Aorta (tissue), 5 donors: ENCODE results near the gene GLRA1. TPM values are rescaled to one million over a fixed set of nuclear protein-coding genes. Genes with fewer than 3 reads are reported as not detected.

ENCODE experiments used
- ATAC-seq: fragments of 200-7000 bp; cut with Tn5 transposase; one replicate; pipeline ENCODE4 v1.9.1; 2022; ENCODE audit warnings: moderate library complexity; ENCODE audit not compliant: low FRiP score
- DNase-seq, 2 donors: peaks; one replicate each; pipeline ENCODE4 v3.0.0-alpha.2; 2020
- H3K27ac ChIP-seq, 2 donors: one replicate each; pipeline ENCODE4 v1.5.1; 2013; ENCODE audit warnings: low read length in 2 of 2, mild to moderate bottlenecking in 2 of 2, moderate library complexity in 2 of 2, control low read depth in 1 of 2, inconsistent platforms in 1 of 2, low read depth in 1 of 2
- H3K27me3 ChIP-seq, 2 donors: one replicate each; pipeline ENCODE4 v1.6.1; 2013; ENCODE audit warnings: control low read depth in 1 of 2, low read length in 1 of 2, mild to moderate bottlenecking in 1 of 2, moderate library complexity in 1 of 2; ENCODE audit not compliant: insufficient read depth in 2 of 2, control insufficient read depth in 1 of 2
- H3K36me3 ChIP-seq, 2 donors: one replicate each; pipeline ENCODE4 v1.6.1; 2013; ENCODE audit warnings: control low read depth in 1 of 2, low read length in 1 of 2, mild to moderate bottlenecking in 1 of 2; ENCODE audit not compliant: insufficient read depth in 2 of 2, control insufficient read depth in 1 of 2
- H3K4me1 ChIP-seq, 2 donors: one replicate each; pipeline ENCODE4 v1.6.1; 2013; ENCODE audit warnings: low read length in 2 of 2, control low read depth in 1 of 2, mild to moderate bottlenecking in 1 of 2, moderate library complexity in 1 of 2; ENCODE audit not compliant: insufficient read depth in 2 of 2, control insufficient read depth in 1 of 2
- H3K4me3 ChIP-seq, 2 donors: one replicate each; pipeline ENCODE4 v1.5.1; 2013; ENCODE audit warnings: low read length in 2 of 2, control low read depth in 1 of 2, mild to moderate bottlenecking in 1 of 2
- H3K9me3 ChIP-seq: one replicate; pipeline ENCODE4 v1.6.1; 2013; ENCODE audit warnings: mild to moderate bottlenecking, low read length; ENCODE audit not compliant: control insufficient read depth
- WGBS, 2 donors: extraction: QIAGEN DNeasy Blood & Tissue Kit; methylation state at CpG; one replicate each; pipeline ENCODE4 v1.1.7; 2013; 5-methylcytosine and 5-hydroxymethylcytosine counted together
- intact Hi-C, 2 donors: fragments of 100-400 bp; cut with DNase I; formaldehyde crosslinking; loops; one replicate each; pipeline versions ENCODE4 v1.14.2 to v1.15.0; 2022
- polyA plus RNA-seq, 2 donors: library from polyadenylated mRNA; stranded (reverse); fragments of 200-250 nt; gene quantifications; one replicate each; pipeline ENCODE4 v1.2.3, GENCODE V29; 2013
- total RNA-seq, 2 donors: library from RNA; stranded (reverse); fragmentation: NEBNext Ultra II Directional; extraction: Animal tissue kit (Norgen Biotek cat#: 25700); gene quantifications; one replicate each; pipeline ENCODE4 v1.2.1, GENCODE V29; 2021
- donor health status: healthy with polysubstance abuse.
- donor health status: Bipolar disorder and iron deficiency.
- donor health status: DM: no; HTN: no; CAD: no.
- donor health status: DM: no; HTN: no; CAD: no.
- donor health status: DM: yes; HTN: yes; CAD: no.

GLRA1 gene
- total and polyA plus RNA-seq, 4 donors = not detected

GRCh38 chr5:151906246-151906645 is 18.4 kb downstream of the GLRA1 start:
- WGBS, 2 donors = 7 to 8% methylated on average over 3 of the region's 3 CpGs
- ATAC-seq (no peak), DNase-seq (no peak)
- Histone ChIP-seq H3K4me3 (no peak overlapping the region), H3K36me3 (no peaks in the 10 kb centered on the region), H3K4me1 (peaks cover 0 to 20% of the 10 kb centered on the region in 2 donors), H3K27ac (no peak overlapping the region), H3K9me3 (no peaks in the 10 kb centered on the region), H3K27me3 (no peaks in the 10 kb centered on the region)
- intact Hi-C loops = no loop called here

GRCh38 chr5:151905557-151905961 is 19.1 kb downstream of the GLRA1 start:
- H3K27ac ChIP-seq = no peak overlapping the region

GRCh38 chr5:151904909-151905308 is 19.7 kb downstream of the GLRA1 start:
- Histone ChIP-seq H3K9me3 (no peaks in the 10 kb centered on the region), H3K27me3 (no peaks in the 10 kb centered on the region), H3K27ac (no peak overlapping the region), H3K4me1 (peaks cover 0 to 25% of the 10 kb centered on the region in 2 donors), H3K36me3 (no peaks in the 10 kb centered on the region), H3K4me3 (no peak overlapping the region)
- intact Hi-C loops = no loop called here
- ATAC-seq (no peak), DNase-seq (no peak)

More at GRCh38 chr5:151905557-151905961, 19.1 kb downstream of the GLRA1 start:
- DNase-seq = no peak
- H3K4me1 ChIP-seq = peaks cover 0 to 26% of the 10 kb centered on the region in 2 donors
- no peaks in the 10 kb centered on the region for H3K36me3 ChIP-seq
- ATAC-seq = no peak
- no peaks in the 10 kb centered on the region for H3K27me3 ChIP-seq
- no peak overlapping the region for H3K4me3 ChIP-seq
- no peaks in the 10 kb centered on the region for H3K9me3 ChIP-seq
- intact Hi-C loops = no loop called here
- WGBS, 2 donors = 7 to 8% methylated on average over 4 of the region's 4 CpGs

DNA sequence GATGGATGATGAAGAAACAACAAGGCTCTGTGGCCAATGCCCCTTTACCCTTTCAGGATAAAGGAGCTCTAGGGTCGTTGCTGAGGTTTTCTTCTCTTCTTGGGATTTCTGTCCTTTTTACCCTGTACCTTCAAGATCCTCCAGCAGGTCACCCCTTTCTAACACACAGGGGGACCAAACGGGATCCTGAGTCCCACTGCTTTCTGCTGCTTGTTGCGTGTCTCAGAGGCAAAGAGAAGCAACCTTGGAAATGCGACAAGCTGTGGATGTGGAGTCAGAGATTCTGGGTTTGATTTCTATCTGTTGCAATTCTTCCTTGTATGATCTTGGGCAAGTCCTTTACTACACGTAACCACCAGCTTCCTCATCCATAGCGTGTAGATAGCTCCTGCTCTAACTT is 20.5 kb downstream of the GLRA1 start:
- intact Hi-C loops = no loop called here
- no peaks in the 10 kb centered on the region for H3K36me3 ChIP-seq
- 73 to 77% methylated on average over 6 of the region's 6 CpGs for WGBS, 2 donors

GRCh38 chr5:151903243-151903653 is 21.4 kb downstream of the GLRA1 start:
- 89 to 92% methylated on average over 2 of the region's 2 CpGs for whole genome bisulfite sequencing, 2 donors
- H3K4me1 ChIP-seq = peaks cover 0 to 25% of the 10 kb centered on the region in 2 donors
- ATAC-seq = no peak

More for the DNA sequence above, 20.5 kb downstream of the GLRA1 start:
- DNase-seq (no peak), ATAC-seq (no peak)
- no peak overlapping the region for H3K4me3 ChIP-seq
- no peaks in the 10 kb centered on the region for H3K9me3 ChIP-seq
- no peak overlapping the region for H3K27ac ChIP-seq
- peaks cover 0 to 25% of the 10 kb centered on the region in 2 donors for H3K4me1 ChIP-seq
- no peaks in the 10 kb centered on the region for H3K27me3 ChIP-seq

GRCh38 chr5:151902215-151902614 is 22.4 kb downstream of the GLRA1 start:
- H3K9me3 ChIP-seq = no peaks in the 10 kb centered on the region
- intact Hi-C loops = no loop called here
- WGBS, 2 donors = 91 to 95% methylated on average over 4 of the region's 4 CpGs
- H3K36me3 ChIP-seq = no peaks in the 10 kb centered on the region
- ATAC-seq (no peak), DNase-seq (no peak)
- no peaks in the 10 kb centered on the region for H3K27me3 ChIP-seq
- no peak overlapping the region for H3K4me3 ChIP-seq
- H3K27ac ChIP-seq = no peak overlapping the region
- peaks cover 0 to 25% of the 10 kb centered on the region in 2 donors for H3K4me1 ChIP-seq

More at GRCh38 chr5:151903243-151903653, 21.4 kb downstream of the GLRA1 start:
- H3K27ac ChIP-seq = no peak overlapping the region
- H3K9me3 ChIP-seq = no peaks in the 10 kb centered on the region
- DNase-seq = no peak
- H3K36me3 ChIP-seq = no peaks in the 10 kb centered on the region
- no peaks in the 10 kb centered on the region for H3K27me3 ChIP-seq
- intact Hi-C loops = no loop called here
- no peak overlapping the region for H3K4me3 ChIP-seq

DNA sequence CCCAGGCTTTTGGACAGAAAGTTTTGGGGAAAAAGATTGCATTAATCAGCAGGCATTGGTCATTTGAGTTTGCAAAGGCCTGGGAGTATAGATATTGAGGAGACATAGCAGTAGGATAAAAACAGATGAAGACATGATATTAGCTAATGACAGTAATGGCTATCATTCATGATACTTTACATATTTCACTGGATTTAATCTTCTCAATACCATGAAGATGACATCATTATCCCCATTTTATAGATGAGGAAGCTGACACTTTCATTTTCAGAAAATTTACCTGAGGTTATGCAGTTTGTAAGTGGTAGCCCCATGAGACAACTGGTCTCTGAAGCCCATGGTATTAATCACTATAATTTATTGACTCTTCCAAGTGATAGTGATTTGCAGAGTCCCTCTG is 23.0 kb downstream of the GLRA1 start:
- DNase-seq (no peak), ATAC-seq (no peak)
- no peaks in the 10 kb centered on the region for H3K27me3 ChIP-seq
- H3K4me3 ChIP-seq = no peak overlapping the region
- intact Hi-C loops = loop anchor here in 1 of 2 donors (1.0 kb wide), 1 partner anchor 20 kb away; no protein-coding TSS in a partner anchor
- H3K27ac ChIP-seq = no peak overlapping the region
- H3K36me3 ChIP-seq = no peaks in the 10 kb centered on the region
- peaks cover 0 to 25% of the 10 kb centered on the region in 2 donors for H3K4me1 ChIP-seq
- H3K9me3 ChIP-seq = no peaks in the 10 kb centered on the region

- DNase-seq (no peak), ATAC-seq (no peak)
- no peak overlapping the region for H3K27ac ChIP-seq
- H3K4me3 ChIP-seq = no peak overlapping the region
- H3K36me3 ChIP-seq = no peaks in the 10 kb centered on the region
- peaks cover 2 to 27% of the 10 kb centered on the region in 2 donors for H3K4me1 ChIP-seq
- no peaks in the 10 kb centered on the region for H3K27me3 ChIP-seq
- intact Hi-C loops = loop anchor here in 1 of 2 donors (1.0 kb wide), 1 partner anchor 20 kb away; no protein-coding TSS in a partner anchor
- H3K9me3 ChIP-seq = no peaks in the 10 kb centered on the region
- 6 to 14% methylated on average over 3 of the region's 3 CpGs for WGBS, 2 donors
Measured at GRCh38 chr5:151900891-151901290, 23.8 kb downstream of the GLRA1 start.

GRCh38 chr5:151899399-151899798 is 25.3 kb downstream of the GLRA1 start:
- intact Hi-C loops = no loop called here
- DNase-seq (no peak), ATAC-seq (no peak)
- Histone ChIP-seq H3K27me3 (no peaks in the 10 kb centered on the region), H3K9me3 (no peaks in the 10 kb centered on the region), H3K4me1 (peaks cover 4 to 25% of the 10 kb centered on the region in 2 donors), H3K36me3 (no peaks in the 10 kb centered on the region), H3K4me3 (no peak overlapping the region), H3K27ac (no peak overlapping the region)
- WGBS, 2 donors = 41 to 43% methylated on average over 2 of the region's 2 CpGs
